Spleen (tissue), 7 donors: Measurements from ENCODE around the gene AARS2.

Source experiments
- CTCF ChIP-seq, 11 experiments: fragments of 200-600 bp in 7 of 11; fragments of 450-650 bp in 4 of 11; sonication (generic) in 4 of 11; IDR thresholded peaks in 8 of 11; conservative IDR thresholded peaks in 3 of 11; 1 replicate in 7 of 11; 2 replicates in 4 of 11; pipeline versions ENCODE4 v1.4.0 to v1.8.0; 2016 to 2021; ENCODE audit warnings: antibody characterized with exemption in 11 of 11, inconsistent platforms in 4 of 11, mild to moderate bottlenecking in 1 of 11
- POLR2A ChIP-seq, 3 donors: fragments of 450-650 bp; IDR thresholded peaks; one replicate each; pipeline ENCODE4 v1.5.1; 2017; ENCODE audit warnings: antibody characterized with exemption in 3 of 3, mild to moderate bottlenecking in 1 of 3
- POLR2AphosphoS5 ChIP-seq, 3 donors: sonication (generic); formaldehyde crosslinking; IDR thresholded peaks; one replicate each; pipeline ENCODE4 v1.5.1; 2017; ENCODE audit warnings: antibody characterized with exemption in 3 of 3
- donor health status: DM: no; HTN: no; CAD: no; lungs with moderate emphysema.
- donor health status: DM: no; HTN: no; CAD: no.
- donor health status: DM: no; HTN: no; CAD: no.

DNA sequence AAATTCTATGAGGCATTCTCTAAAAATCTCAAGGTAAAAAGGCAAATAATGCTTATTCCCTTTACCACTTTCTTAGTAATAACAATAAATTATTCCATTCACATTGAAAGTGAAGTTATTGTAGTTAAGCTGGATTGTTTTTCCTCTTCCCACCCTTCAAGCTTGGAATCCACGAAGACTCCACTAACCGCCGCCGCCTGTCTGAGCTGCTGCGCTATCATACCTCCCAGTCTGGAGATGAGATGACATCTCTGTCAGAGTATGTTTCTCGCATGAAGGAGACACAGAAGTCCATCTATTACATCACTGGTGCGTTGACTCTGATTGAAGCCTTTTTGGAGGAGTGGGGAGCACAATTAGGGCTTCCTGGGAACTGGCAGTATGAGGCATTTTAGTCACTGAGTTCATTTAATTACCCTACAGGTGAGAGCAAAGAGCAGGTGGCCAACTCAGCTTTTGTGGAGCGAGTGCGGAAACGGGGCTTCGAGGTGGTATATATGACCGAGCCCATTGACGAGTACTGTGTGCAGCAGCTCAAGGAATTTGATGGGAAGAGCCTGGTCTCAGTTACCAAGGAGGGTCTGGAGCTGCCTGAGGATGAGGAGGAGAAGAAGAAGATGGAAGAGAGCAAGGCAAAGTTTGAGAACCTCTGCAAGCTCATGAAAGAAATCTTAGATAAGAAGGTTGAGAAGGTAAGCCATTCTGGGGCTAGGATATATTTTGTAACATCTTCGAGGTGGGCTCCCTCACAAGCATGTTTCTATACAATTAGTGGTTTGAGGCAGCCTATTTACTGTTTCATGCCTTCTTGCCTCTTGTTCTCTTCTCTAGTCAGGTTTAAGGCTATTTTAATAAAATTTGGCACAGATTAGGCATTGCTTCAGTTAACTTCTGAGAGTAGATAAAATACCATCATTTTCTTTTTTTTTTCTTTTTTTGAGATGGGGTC, 61.3 kb downstream of the AARS2 start:
- TF ChIP-seq POLR2AphosphoS5 (IDR thresholded peaks at IDR 0.05), result no peak
- no peak for TF ChIP-seq CTCF (IDR thresholded peaks at IDR 0.05 in 8 of 11, conservative IDR thresholded peaks at IDR 0.05 in 3 of 11)
- no peak for TF ChIP-seq POLR2A (IDR thresholded peaks at IDR 0.05)
